Measurements from ENCODE around the gene SYNDIG1.

Gene SYNDIG1

DNA sequence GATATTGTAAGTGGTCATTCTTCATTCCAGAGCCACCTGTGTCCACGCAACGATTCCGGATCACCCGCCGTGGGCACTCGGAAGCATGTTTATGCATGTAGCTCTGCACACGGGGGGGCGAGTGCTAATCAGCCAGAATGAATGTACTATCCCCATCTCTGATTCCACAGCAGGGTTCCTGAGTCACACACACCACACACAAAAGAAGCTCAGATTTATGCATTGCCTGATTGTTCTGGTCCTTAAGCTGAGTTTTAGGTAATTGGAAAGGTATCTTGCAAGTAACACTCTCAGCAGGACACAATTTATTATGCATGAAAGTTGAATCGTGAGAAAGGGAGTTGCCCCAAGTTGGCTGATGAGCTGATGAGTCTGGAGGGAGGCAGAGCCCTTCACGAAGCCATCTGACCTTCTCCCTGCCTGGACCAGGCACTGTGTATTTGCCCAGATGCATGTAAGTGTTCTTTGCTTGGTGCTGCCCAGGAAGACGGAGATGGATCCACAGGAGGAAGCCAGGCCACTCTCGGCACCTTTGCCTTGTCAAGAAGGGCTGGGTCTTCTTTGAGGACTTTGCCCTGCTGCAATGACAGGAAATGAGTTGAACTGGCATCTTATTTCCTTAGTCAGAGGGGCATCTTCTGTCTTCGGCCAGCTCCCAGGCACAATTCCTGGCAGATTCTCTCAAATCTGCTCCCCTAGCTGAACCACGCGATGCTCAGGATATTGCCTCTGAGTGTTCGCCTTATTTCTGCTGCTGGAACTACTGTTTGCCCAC, 141.1 kb downstream of the SYNDIG1 start:
- H3K27me3 ChIP-seq (ENCODE audit: control insufficient read depth in 1 of 2, insufficient read depth in 2 of 2, low read length in 2 of 2): no peaks in the 10 kb centered on the region
- no peak overlapping the region for H3K4me3 ChIP-seq (ENCODE audit: low read depth in 1 of 2, low read length in 2 of 2)
- no peaks in the 10 kb centered on the region for H3K9me3 ChIP-seq (ENCODE audit: low read length)
- no peaks in the 10 kb centered on the region for H3K4me1 ChIP-seq (ENCODE audit: insufficient read depth, low read length)
- H3K27ac ChIP-seq (ENCODE audit: low read depth, low read length): no peak overlapping the region
- no peaks in the 10 kb centered on the region for H3K36me3 ChIP-seq (ENCODE audit: insufficient read depth, low read length)
- H3K9ac ChIP-seq (ENCODE audit: low read length): no peak overlapping the region

- H3K9me3 ChIP-seq (ENCODE audit: low read length): no peaks in the 10 kb centered on the region
- no peaks in the 10 kb centered on the region for H3K36me3 ChIP-seq (ENCODE audit: insufficient read depth, low read length)
- no peak overlapping the region for H3K9ac ChIP-seq (ENCODE audit: low read length)
- no peak overlapping the region for H3K27ac ChIP-seq (ENCODE audit: low read depth, low read length)
- H3K4me1 ChIP-seq (ENCODE audit: insufficient read depth, low read length): no peaks in the 10 kb centered on the region
- H3K27me3 ChIP-seq (ENCODE audit: control insufficient read depth in 1 of 2, insufficient read depth in 2 of 2, low read length in 2 of 2): no peaks in the 10 kb centered on the region
- H3K4me3 ChIP-seq (ENCODE audit: low read depth in 1 of 2, low read length in 2 of 2): no peak overlapping the region
Measured at GRCh38 chr20:24611360-24612140, 142.1 kb downstream of the SYNDIG1 start.

DNA sequence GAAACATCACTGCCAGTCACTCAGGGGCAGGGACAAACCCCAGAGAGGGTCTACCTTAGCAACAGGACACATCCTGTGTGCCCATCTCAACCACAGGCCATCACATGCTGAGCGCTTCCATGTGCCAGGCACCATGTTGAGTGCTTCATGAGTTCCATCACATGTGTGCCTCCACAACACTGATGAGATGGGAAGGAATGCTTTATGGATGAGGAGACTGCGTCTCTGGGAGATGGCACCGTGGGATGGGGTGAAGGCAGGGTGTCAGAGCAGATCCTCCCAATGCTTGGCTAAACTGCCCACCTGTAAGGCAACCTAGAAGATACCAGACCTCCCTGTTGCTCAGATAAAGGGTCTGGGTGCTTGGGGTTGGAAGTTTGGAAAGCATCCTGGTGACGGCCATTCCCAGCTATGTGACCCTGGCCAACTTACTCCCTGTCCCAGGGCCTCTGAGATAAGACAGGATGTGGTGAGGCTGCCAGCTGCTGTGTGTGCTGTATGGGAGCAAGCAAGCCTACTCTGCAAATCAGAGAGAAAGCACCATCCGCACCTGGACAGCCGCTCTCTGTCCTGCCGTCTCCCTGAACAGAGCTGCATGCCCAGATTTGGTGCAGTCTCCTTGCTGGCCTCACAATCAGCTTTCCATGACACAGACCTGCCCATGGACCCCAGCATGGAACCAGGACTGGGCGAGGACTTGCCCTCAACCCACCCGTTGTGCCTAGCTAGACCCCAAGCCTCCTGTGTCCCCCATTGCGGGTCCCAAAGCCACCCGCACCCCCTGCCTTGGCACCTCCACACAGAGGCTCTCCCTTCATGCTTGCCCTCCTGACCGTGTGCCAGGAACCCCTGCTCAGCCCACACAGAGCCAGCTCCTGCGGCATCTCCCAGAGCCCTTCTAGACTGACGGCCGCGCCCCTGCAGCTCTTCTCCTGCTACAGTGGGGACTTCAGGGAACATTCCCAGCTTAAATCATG, 143.7 kb downstream of the SYNDIG1 start:
- no peaks in the 10 kb centered on the region for H3K36me3 ChIP-seq (ENCODE audit: insufficient read depth, low read length)
- H3K27me3 ChIP-seq (ENCODE audit: control insufficient read depth in 1 of 2, insufficient read depth in 2 of 2, low read length in 2 of 2): no peaks in the 10 kb centered on the region
- H3K9me3 ChIP-seq (ENCODE audit: low read length): no peaks in the 10 kb centered on the region
- no peak overlapping the region for H3K9ac ChIP-seq (ENCODE audit: low read length)
- H3K27ac ChIP-seq (ENCODE audit: low read depth, low read length): no peak overlapping the region
- no peak overlapping the region for H3K4me3 ChIP-seq (ENCODE audit: low read depth in 1 of 2, low read length in 2 of 2)
- H3K4me1 ChIP-seq (ENCODE audit: insufficient read depth, low read length): no peaks in the 10 kb centered on the region

GRCh38 chr20:24614341-24614740, 144.9 kb downstream of the SYNDIG1 start:
- H3K9ac ChIP-seq (ENCODE audit: low read length): no peak overlapping the region
- H3K4me1 ChIP-seq (ENCODE audit: insufficient read depth, low read length): no peaks in the 10 kb centered on the region
- no peaks in the 10 kb centered on the region for H3K9me3 ChIP-seq (ENCODE audit: low read length)
- no peak overlapping the region for H3K27ac ChIP-seq (ENCODE audit: low read depth, low read length)
- no peak overlapping the region for H3K4me3 ChIP-seq (ENCODE audit: low read depth in 1 of 2, low read length in 2 of 2)
- no peaks in the 10 kb centered on the region for H3K27me3 ChIP-seq (ENCODE audit: control insufficient read depth in 1 of 2, insufficient read depth in 2 of 2, low read length in 2 of 2)
- H3K36me3 ChIP-seq (ENCODE audit: insufficient read depth, low read length): no peaks in the 10 kb centered on the region

DNA sequence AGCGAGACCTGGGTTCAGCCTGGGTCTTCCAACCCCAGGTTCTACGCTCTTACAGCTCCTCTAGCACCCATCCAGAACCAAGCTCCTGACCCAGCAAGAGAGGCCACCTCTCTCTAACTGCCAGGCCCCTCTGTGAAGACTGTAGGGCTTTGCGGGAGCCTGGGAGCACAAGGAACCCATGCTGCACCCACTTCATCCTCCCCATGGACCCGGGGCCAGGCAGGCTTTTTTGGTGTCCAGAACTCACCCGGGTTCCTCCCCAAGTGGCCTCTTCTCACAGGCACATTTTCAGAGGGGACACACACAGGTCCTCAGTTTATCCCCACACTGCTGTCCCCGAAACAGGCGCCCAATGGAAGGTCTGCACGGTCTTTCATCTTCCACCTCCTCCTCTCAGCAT, 145.9 kb downstream of the SYNDIG1 start:
- H3K9me3 ChIP-seq (ENCODE audit: low read length): no peaks in the 10 kb centered on the region
- no peaks in the 10 kb centered on the region for H3K4me1 ChIP-seq (ENCODE audit: insufficient read depth, low read length)
- H3K4me3 ChIP-seq (ENCODE audit: low read depth in 1 of 2, low read length in 2 of 2): no peak overlapping the region
- no peak overlapping the region for H3K27ac ChIP-seq (ENCODE audit: low read depth, low read length)
- H3K27me3 ChIP-seq (ENCODE audit: control insufficient read depth in 1 of 2, insufficient read depth in 2 of 2, low read length in 2 of 2): no peaks in the 10 kb centered on the region
- no peak overlapping the region for H3K9ac ChIP-seq (ENCODE audit: low read length)
- H3K36me3 ChIP-seq (ENCODE audit: insufficient read depth, low read length): no peaks in the 10 kb centered on the region

- H3K27me3 ChIP-seq (ENCODE audit: control insufficient read depth in 1 of 2, insufficient read depth in 2 of 2, low read length in 2 of 2): no peaks in the 10 kb centered on the region
- no peak overlapping the region for H3K4me3 ChIP-seq (ENCODE audit: low read depth in 1 of 2, low read length in 2 of 2)
- no peak overlapping the region for H3K27ac ChIP-seq (ENCODE audit: low read depth, low read length)
- no peaks in the 10 kb centered on the region for H3K36me3 ChIP-seq (ENCODE audit: insufficient read depth, low read length)
- no peak overlapping the region for H3K9ac ChIP-seq (ENCODE audit: low read length)
- no peaks in the 10 kb centered on the region for H3K9me3 ChIP-seq (ENCODE audit: low read length)
- H3K4me1 ChIP-seq (ENCODE audit: insufficient read depth, low read length): no peaks in the 10 kb centered on the region
Measured at GRCh38 chr20:24616258-24617079, 147.0 kb downstream of the SYNDIG1 start.

GRCh38 chr20:24617080-24617432, 147.6 kb downstream of the SYNDIG1 start:
- Histone ChIP-seq H3K9me3 (ENCODE audit: low read length) (no peaks in the 10 kb centered on the region), H3K9ac (ENCODE audit: low read length) (no peak overlapping the region), H3K36me3 (ENCODE audit: insufficient read depth, low read length) (no peaks in the 10 kb centered on the region), H3K4me3 (ENCODE audit: low read depth in 1 of 2, low read length in 2 of 2) (no peak overlapping the region), H3K4me1 (ENCODE audit: insufficient read depth, low read length) (no peaks in the 10 kb centered on the region), H3K27ac (ENCODE audit: low read depth, low read length) (no peak overlapping the region), H3K27me3 (ENCODE audit: control insufficient read depth in 1 of 2, insufficient read depth in 2 of 2, low read length in 2 of 2) (no peaks in the 10 kb centered on the region)

- no peaks in the 10 kb centered on the region for H3K27me3 ChIP-seq (ENCODE audit: control insufficient read depth in 1 of 2, insufficient read depth in 2 of 2, low read length in 2 of 2)
- H3K4me3 ChIP-seq (ENCODE audit: low read depth in 1 of 2, low read length in 2 of 2): no peak overlapping the region
- no peak overlapping the region for H3K9ac ChIP-seq (ENCODE audit: low read length)
- H3K36me3 ChIP-seq (ENCODE audit: insufficient read depth, low read length): no peaks in the 10 kb centered on the region
- no peaks in the 10 kb centered on the region for H3K4me1 ChIP-seq (ENCODE audit: insufficient read depth, low read length)
- no peak overlapping the region for H3K27ac ChIP-seq (ENCODE audit: low read depth, low read length)
- H3K9me3 ChIP-seq (ENCODE audit: low read length): no peaks in the 10 kb centered on the region
Measured at GRCh38 chr20:24617757-24618450, 148.5 kb downstream of the SYNDIG1 start.

GRCh38 chr20:24618739-24619138, 149.3 kb downstream of the SYNDIG1 start:
- Histone ChIP-seq H3K9ac (ENCODE audit: low read length) (no peak overlapping the region), H3K9me3 (ENCODE audit: low read length) (no peaks in the 10 kb centered on the region), H3K4me1 (ENCODE audit: insufficient read depth, low read length) (no peaks in the 10 kb centered on the region), H3K27ac (ENCODE audit: low read depth, low read length) (no peak overlapping the region), H3K4me3 (ENCODE audit: low read depth in 1 of 2, low read length in 2 of 2) (no peak overlapping the region), H3K36me3 (ENCODE audit: insufficient read depth, low read length) (no peaks in the 10 kb centered on the region), H3K27me3 (ENCODE audit: control insufficient read depth in 1 of 2, insufficient read depth in 2 of 2, low read length in 2 of 2) (no peaks in the 10 kb centered on the region)

GRCh38 chr20:24619212-24619611, 149.8 kb downstream of the SYNDIG1 start:
- H3K36me3 ChIP-seq (ENCODE audit: insufficient read depth, low read length): no peaks in the 10 kb centered on the region
- no peaks in the 10 kb centered on the region for H3K27me3 ChIP-seq (ENCODE audit: control insufficient read depth in 1 of 2, insufficient read depth in 2 of 2, low read length in 2 of 2)
- no peak overlapping the region for H3K4me3 ChIP-seq (ENCODE audit: low read depth in 1 of 2, low read length in 2 of 2)
- H3K9ac ChIP-seq (ENCODE audit: low read length): no peak overlapping the region
- H3K27ac ChIP-seq (ENCODE audit: low read depth, low read length): no peak overlapping the region
- no peaks in the 10 kb centered on the region for H3K9me3 ChIP-seq (ENCODE audit: low read length)
- H3K4me1 ChIP-seq (ENCODE audit: insufficient read depth, low read length): no peaks in the 10 kb centered on the region
